Measurements from ENCODE around the gene COASY.

COASY gene

DNA sequence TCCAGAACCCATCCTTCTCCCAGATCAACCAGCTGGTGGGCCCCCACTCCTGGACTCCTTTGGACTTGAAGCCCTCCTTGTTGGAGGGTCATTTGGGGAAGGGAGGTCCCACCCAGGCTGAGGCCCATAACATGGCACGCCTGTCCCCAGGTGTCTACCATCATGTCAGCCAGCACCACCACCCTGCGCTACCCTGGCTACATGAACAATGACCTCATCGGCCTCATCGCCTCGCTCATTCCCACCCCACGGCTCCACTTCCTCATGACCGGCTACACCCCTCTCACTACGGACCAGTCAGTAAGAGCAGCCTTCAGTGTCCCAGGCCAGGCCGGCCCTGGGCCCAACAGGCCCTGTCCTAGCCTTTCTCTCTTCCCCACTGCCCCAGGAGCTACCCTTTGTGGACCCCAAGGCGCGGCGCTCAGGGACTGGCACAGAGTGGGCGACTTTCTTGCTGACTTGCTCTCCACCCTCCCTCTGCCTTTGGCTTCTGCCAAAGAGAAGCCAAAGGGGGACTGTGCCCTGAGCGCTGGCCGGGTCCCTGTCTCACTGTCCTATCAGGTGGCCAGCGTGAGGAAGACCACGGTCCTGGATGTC is 51.8 kb downstream of the COASY start:
- TF ChIP-seq, protein P1, sequence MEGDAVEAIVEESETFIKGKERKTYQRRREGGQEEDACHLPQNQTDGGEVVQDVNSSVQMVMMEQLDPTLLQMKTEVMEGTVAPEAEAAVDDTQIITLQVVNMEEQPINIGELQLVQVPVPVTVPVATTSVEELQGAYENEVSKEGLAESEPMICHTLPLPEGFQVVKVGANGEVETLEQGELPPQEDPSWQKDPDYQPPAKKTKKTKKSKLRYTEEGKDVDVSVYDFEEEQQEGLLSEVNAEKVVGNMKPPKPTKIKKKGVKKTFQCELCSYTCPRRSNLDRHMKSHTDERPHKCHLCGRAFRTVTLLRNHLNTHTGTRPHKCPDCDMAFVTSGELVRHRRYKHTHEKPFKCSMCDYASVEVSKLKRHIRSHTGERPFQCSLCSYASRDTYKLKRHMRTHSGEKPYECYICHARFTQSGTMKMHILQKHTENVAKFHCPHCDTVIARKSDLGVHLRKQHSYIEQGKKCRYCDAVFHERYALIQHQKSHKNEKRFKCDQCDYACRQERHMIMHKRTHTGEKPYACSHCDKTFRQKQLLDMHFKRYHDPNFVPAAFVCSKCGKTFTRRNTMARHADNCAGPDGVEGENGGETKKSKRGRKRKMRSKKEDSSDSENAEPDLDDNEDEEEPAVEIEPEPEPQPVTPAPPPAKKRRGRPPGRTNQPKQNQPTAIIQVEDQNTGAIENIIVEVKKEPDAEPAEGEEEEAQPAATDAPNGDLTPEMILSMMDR (IDR thresholded peaks at IDR 0.05; ENCODE audit: control extremely low read depth, extremely low read depth, low read depth, missing control alignments): no peak
- POLR2A ChIA-PET: no interaction called here
- DNase-seq (ENCODE audit: extremely low spot score): no peak
- CTCF ChIA-PET: interaction anchor here (1.8 kb wide), 1 partner anchor 149 kb away, joined by 6 read pairs; no protein-coding TSS in a partner anchor
